Left colon (tissue), 2 donors: ENCODE results near the gene ALAS1. TPM values are rescaled to one million over a fixed set of nuclear protein-coding genes. Genes with fewer than 3 reads are reported as not detected.

Experiments
- ATAC-seq: fragments of 200-7000 bp; cut with Tn5 transposase; one replicate; pipeline ENCODE4 v1.9.1; 2020; ENCODE audit warnings: mild to moderate bottlenecking, moderate library complexity
- DNase-seq, 2 donors: peaks; one replicate each; pipeline ENCODE4 v3.0.0-alpha.2; 2020
- intact Hi-C, 2 donors: fragments of 100-400 bp; cut with DNase I in 1 of 2; cut with micrococcal nuclease in 1 of 2; formaldehyde crosslinking; loops; one replicate each; pipeline versions ENCODE4 v1.11.2 to v1.14.0; 2022; cut with DNase I, micrococcal nuclease
- total RNA-seq, 2 donors: library from RNA; stranded (reverse); fragmentation: NEBNext Ultra II Directional; extraction: Animal tissue kit (Norgen Biotek cat#: 25700); gene quantifications; one replicate each; pipeline ENCODE4 v1.2.1, GENCODE V29; 2021
- donor health status: DM: no; HTN: no; CAD: no.
- donor health status: DM: yes; HTN: yes; CAD: no.

Gene ALAS1
- total RNA-seq, 2 donors from 2014 or later = 128 to 150 TPM

DNA sequence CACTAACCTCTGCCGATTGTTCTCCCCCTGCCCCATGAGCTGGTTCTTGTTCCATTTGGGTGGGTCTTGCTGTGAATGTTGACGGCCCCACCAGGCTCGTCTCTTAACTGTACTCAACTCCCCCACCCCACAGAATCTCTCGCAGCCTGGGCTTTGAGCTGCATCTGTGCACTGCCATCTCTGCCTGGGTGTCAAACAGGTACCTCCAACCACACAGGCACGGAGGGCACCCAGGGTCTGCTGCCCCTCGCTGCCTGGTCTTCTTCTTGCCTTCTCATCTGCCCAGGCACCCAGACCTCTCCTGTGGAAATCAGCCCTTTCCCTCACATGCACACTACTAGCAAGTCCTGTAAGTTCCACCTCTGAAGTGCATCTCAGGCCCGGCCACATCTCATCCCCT is 17.4 kb downstream of the ALAS1 start:
- DNase-seq (no peak), ATAC-seq (no peak)
- intact Hi-C loops = no loop called here

GRCh38 chr3:52216585-52217408 is 18.8 kb downstream of the ALAS1 start:
- intact Hi-C loops = no loop called here
- DNase-seq = peak; percentile 83 to 89

DNA sequence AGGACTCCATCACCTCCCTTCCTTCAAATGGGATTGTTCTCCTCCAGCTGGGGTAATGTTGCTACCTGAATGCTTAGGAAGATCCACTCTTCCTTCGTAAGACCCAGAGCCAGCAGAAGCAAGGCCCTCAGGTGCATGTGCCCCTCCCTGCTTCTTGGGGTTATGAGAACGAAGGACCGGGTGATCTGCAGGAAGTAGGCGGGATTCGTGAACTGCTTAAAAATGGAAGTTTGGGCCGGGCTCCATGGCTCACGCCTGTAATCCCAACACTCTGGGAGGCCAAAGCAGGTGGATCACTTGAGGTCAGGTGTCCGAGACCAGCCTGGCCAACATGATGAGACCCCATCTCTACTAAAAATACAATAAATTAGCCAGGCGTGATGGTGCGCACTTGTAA is 19.4 kb downstream of the ALAS1 start:
- ATAC-seq = peak; percentile 31

More at GRCh38 chr3:52216585-52217408, 18.8 kb downstream of the ALAS1 start:
- ATAC-seq = peak; percentile 88

DNA sequence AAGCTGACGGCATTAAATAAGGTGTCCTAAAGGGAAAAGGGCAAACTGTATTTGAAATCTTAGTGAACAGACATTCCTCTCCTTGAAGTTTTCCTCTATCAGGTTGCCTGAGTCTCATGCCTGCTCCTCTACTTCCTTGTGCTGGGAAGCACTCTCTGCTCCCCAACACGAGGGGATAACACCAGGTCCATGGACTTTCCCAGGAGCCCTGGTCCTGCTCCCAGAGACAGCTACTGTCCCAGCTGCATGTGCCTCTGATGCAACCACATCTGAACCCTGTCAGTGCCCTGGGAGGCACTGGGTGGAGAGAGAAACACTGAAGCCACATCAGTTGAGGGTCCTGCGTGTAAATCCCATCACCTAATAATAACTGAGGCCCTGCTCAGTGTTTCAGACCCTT is 20.1 kb downstream of the ALAS1 start:
- intact Hi-C loops = no loop called here
- peak; percentile 7 for ATAC-seq
- DNase-seq = peak in 1 of 2 donors; percentile 24

More for the DNA sequence above, 19.4 kb downstream of the ALAS1 start:
- no peak for DNase-seq
- intact Hi-C loops = no loop called here

GRCh38 chr3:52218454-52218853 is 20.5 kb downstream of the ALAS1 start:
- intact Hi-C loops = no loop called here
- no peak for ATAC-seq
- DNase-seq = peak in 1 of 2 donors; percentile 36

DNA sequence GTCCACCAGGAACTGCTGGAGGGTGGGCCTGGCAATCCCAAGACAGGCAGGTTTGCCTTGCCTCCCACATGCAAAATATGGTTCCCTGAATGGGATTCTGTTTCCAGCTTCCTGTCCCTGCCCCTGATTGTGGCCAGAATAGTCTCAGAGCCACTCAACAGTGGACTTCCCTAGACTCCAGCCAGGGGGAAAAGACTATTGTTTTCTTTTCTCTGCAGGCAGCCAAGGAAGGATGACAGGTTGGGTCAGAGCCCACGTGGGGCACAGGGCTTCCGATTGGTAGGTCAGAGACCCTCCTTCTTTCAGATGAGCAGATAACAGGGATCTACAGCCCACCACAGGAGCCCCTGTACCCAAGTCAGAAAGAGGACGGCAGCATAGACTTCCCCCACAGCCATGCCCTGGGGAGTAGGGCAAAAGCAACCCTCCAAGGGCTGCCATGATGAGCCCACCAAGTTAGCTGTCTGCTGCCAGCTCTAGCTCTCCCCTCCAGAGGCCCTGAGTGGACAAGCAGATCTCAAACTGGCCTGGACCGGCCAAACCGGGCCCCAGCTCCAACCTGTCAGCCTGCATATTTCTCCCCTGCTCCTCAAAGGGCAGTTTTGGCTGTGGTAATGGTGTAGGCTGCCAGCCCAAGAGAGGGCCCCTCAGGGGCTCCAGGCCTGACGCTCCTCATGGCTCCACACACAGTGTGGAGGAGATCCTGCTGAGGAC is 21.1 kb downstream of the ALAS1 start:
- ATAC-seq = no peak
- DNase-seq = peak in 1 of 2 donors; percentile 21

DNA sequence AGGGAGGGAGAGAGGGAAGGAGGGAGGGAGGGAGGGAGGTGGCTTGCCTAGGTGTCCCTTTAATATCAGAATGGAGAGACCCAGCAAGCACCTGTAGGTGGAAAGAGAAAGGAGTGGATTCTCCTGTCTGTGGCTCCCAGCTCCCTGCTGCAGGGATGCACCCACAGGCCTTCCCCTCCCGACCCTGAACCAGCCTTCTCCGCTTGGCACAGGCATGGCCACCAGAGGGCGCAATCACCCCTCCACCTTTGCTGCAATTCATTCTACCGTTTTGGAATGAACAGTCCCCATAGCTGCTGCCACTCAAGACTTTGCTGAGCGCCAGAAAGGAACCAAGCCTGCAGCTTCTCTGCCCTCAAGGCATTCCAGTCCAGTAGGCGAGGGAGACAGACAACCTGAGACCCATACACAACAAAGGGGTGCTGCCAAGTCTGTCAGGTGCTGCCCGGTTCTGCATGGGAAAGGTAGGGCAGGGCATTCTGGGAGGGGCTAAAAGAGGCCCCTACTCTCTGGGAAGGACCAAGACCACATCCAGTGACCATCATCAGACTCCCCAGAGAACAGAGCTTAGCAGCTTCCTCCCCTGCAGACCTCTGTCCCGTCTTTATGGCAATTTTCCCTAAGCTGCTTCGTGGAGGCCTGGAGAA is 22.5 kb downstream of the ALAS1 start:
- intact Hi-C loops = no loop called here
- ATAC-seq = peak; percentile 36
- peak; percentile 71 to 92 for DNase-seq

More for the DNA sequence above, 21.1 kb downstream of the ALAS1 start:
- intact Hi-C loops = no loop called here

DNA sequence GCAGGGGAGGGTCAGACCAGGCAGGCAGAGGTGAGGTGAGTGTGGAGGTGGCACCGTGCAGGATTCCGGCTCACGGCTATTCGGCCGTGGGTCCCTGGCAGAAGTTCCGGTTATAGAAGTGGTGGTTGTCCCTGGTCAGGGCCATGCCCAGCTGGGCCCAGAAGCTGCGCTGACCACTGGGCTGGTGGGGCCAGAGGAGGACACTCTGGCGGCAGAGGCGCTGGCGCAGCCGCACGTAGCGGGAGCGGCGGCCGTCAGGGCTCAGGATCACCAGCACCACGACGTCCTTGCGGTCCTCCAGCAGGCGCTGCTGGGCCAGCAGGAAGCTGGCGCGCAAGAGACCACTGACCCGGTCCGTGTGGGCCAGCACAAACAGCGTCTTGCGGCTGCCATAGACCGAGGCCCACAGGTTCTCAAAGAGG is 23.2 kb downstream of the ALAS1 start:
- ATAC-seq (no peak), DNase-seq (peak in 1 of 2 donors; percentile 24)
- intact Hi-C loops = no loop called here

DNA sequence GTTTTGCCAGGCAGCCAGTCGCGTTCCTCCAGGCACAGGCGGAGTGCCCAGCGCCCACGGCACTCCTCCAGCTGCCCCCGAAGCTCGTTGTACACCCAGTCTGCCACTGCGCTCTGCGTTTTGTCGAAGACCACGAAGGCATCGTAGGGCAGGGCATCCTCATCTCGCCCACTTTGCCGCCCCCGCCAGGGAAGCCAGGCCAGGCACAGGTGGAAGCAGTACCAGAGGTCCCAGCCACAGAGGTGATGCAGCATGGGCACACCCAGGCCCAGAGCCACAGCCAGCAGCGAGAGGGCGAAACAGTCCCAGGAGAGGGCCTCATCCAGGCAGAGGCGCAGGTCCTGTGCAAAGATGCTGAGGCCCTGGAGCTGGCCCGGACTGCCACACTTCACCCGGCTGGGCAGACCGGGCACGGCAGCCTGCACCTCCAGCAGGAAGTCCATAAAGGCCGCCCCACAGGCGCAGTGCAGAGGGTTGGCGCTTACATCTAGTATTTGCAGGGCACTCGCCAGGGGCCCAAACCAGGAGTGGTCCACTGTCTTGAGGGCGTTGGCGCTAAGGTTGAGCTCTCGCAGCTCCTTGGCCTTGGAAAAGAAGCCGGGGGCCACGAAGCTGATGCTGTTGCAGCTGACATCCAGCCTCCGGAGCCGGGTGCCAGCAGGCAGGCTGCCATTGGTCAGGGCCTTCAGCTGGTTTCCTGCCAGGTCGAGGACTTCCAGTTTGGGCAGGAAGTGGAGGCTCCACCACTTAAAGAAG is 23.8 kb downstream of the ALAS1 start:
- peak in 1 of 2 donors; percentile 26 for DNase-seq
- no peak for ATAC-seq
- intact Hi-C loops = no loop called here

DNA sequence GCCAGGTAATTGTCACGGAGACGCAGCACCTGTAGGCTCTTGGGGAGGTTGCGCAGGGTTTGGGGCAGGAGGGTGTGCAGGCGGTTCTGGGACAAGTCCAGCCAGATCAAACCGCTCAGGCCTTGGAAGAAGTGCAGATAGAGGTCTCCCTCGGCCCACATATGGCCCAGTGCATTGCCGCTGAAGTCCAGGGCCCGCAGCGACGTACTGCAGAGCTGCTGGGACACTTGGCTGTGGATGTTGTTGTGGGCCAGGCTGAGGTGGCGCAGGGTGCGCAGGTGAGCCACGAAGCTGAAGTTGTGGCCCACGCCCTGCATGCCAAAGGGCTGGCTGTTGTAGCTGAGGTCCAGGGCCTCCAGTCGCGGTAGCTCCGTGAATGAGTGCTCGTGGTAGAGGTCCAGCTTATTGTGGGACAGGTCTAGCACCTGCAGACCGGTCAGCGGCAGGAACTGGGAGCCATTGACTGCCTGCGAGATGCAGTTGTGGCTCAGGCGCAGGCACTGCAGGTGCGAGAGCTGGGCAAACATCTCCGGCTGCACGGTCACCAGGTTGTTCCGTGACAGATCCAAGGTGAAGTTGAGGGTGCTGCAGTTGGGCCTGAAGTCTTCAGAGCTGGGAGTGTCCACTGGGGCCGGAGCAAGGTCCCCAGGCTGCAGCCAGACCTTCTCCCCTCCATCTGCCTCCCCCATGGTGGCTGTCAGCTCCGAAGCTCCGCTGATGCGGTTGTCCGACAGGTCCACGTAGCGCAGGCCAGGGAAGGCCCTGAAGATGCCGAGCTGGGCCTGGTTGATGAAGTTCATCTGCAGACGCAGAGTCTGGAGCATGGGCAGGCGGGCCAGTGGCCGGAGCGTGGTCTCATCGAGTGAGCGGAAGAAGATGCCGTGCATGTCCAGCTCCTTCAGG is 24.6 kb downstream of the ALAS1 start:
- no peak for ATAC-seq
- intact Hi-C loops = no loop called here
- DNase-seq = peak in 1 of 2 donors; percentile 21

- ATAC-seq (no peak), DNase-seq (peak in 1 of 2 donors; percentile 14)
- intact Hi-C loops = no loop called here
Observed at GRCh38 chr3:52223449-52224408, 25.8 kb downstream of the ALAS1 start.

DNA sequence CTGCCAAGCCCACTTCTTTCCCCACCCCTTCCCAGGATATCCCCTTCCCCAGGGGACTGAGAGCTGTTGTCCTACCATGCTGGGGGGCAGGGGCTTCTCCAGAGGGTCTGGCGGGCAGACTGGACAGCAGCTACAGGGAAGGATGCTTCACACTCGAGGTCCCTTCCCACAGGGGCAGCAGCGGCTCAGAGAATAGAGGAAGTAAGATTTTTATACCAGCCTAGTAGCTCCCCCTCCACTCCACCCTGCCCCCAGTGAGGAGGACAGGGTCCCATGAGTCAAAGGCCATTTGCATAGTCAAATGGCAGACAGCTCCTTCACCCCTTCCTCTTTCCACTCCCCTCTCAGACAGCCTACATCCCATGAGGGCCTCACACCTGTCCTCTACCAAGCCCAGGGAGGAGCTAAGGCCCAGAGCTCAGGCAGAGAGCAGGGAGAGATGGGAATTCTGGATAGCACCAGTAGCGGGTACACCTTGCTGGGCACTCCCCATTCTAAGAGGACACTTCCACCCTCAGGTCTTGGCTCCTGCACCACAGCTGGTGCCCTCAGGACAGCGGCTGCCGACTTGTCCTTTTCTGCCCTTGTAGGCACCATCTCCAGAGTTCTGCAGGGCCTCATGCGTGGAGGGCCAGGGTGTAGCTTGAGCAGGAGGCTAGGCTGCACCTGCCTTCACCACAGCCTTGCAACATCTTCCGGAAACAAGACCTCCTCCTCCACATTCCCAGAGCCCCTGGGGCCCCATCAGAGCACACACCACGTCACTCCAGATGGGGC is 27.7 kb downstream of the ALAS1 start, which contains the start of gene TLR9:
TLR9 (minus strand) TSS at position 194 of the 777 bp plus-strand sequence; CDS start at position 78, 116 bp downstream.
- peak; percentile 5 for ATAC-seq
- intact Hi-C loops = no loop called here
- DNase-seq = peak in 1 of 2 donors; percentile 45

- intact Hi-C loops = no loop called here
- DNase-seq (no peak), ATAC-seq (no peak)
Observed at GRCh38 chr3:52226229-52226817, 28.4 kb downstream of the ALAS1 start.

GRCh38 chr3:52227117-52227516 is 29.2 kb downstream of the ALAS1 start:
- DNase-seq = no peak
- no peak for ATAC-seq
- intact Hi-C loops = no loop called here

GRCh38 chr3:52227766-52228165 is 29.8 kb downstream of the ALAS1 start:
- ATAC-seq (no peak), DNase-seq (no peak)
- intact Hi-C loops = no loop called here
